ENCODE measurements around the gene GLRA3.
"Not testable (repeated sequence)": the region's sequence is repeated elsewhere in the genome, so short reads cannot be mapped to it uniquely, and the experiment has no call there.

The GLRA3 gene

GRCh38 chr4:174828845-174829701, at the start of gene GLRA3:
GLRA3 (minus strand) TSS chr4:174829247; CDS start chr4:174828811, 436 bp downstream.
- no peak for DNase-seq (ENCODE audit: low read depth in 2 of 2)

DNA sequence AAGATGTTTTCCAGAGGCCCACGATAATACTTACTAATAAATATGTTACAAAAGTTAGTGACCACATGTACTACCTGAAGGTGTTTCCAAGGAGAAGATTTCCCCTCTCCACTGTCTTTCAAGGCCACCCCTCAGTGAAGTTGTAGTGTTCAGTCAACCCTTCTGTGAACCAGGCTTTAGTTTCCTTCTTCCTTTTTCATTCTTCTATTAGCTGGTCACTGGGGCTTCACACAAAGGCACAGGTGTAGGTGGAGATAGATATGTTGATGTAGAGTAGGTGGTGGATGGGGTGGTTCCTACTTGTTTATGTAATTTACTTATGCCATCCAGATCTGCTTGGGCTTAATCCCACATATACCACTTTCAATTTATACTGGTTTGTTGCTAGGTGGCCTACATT, 45.9 kb upstream of the GLRA3 start:
- no peak for DNase-seq (ENCODE audit: low read depth in 2 of 2)

- DNase-seq (ENCODE audit: low read depth in 2 of 2): no peak
Measured at GRCh38 chr4:174873931-174874330, 44.9 kb upstream of the GLRA3 start.

DNA sequence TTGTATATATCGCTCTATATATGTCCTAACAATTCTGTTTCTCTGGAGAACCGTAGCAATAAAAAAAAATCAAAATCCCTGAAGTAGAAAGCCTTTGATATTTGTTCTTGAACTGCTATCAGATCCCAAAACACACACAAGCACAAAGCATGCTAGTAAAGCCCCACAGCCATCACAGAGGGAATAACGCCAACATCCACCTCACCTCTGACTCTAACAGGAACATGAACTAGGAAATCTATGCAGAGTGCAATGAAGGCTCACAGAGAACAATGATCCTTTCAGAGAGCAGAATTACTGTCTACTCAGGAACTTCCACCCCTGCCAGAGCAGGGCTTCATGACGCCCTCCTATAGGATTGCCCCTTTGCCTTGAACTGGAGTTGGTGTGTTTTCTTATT, 44.1 kb upstream of the GLRA3 start:
- DNase-seq (ENCODE audit: low read depth in 2 of 2): not testable (repeated sequence)

- DNase-seq (ENCODE audit: low read depth in 2 of 2): no peak
Measured at GRCh38 chr4:174871407-174871806, 42.4 kb upstream of the GLRA3 start.

- DNase-seq (ENCODE audit: low read depth in 2 of 2): no peak
Measured at GRCh38 chr4:174870311-174870710, 41.3 kb upstream of the GLRA3 start.

DNA sequence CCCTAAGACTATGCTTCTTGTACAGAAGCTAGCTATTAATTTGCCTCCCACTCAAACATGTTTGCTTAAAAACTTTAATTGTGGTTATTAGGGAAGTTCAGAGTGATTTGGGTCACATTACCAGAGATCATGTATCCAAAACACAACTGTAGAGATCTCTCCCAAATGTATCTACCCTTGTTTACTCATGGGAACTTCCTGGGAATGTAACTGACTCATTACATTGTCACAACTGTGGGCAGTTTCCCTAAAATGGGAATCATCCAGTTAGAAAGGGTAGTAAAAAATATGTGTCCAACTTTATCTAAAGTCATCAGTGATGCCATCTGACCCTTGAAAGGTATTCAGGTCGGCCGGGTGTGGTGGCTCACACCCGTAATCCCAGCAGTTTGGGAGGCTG, 40.3 kb upstream of the GLRA3 start:
- DNase-seq (ENCODE audit: low read depth in 2 of 2): no peak

GRCh38 chr4:174867903-174868302, 38.9 kb upstream of the GLRA3 start:
- no peak for DNase-seq (ENCODE audit: low read depth in 2 of 2)

DNA sequence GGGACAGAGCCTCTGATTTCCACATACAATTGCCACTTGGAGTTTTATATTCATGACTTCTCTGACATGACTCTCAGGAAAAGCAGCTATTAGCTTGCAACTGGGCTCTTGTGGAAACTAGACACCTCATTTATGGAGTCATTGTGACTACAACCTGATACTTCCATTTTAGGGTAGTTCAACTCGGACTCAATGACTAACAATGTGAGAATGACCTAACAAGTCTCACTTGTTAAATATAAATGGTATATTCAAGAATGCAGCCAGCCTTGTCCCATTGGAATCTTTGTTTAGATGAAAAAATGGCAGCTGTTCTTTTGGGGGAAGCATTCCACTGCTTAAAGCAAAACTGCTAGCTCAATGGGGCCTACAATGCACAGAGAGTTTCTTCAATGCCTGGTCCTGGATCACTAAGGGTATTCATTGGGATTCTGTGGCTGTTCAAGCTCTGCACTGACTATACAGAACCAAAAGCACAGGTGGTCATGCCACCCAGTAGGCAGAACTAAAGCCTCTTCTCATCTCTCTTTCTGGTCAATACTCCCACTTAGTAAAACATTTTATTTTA, 36.5 kb upstream of the GLRA3 start:
- DNase-seq (ENCODE audit: low read depth in 2 of 2): no peak

- DNase-seq (ENCODE audit: low read depth in 2 of 2): no peak
Measured at GRCh38 chr4:174864031-174864430, 35.0 kb upstream of the GLRA3 start.

DNA sequence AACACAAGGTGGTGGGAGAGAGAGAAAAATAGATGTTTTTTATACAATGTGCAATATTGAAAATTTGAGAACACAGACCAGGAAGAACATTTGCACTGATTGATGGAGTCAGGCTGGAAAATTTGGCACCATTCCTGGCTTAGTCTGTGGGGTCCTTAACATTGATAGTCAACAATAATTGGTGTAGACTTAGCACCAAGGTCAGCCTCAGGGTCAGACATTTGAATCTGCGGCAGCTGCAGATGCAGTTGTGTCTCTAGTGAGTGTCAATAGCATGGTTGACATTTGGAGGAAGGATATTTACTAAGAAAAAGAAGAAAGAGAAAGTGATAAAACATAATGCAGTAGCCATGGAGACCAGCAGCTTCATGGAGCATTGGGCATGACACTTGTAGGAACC, 31.5 kb upstream of the GLRA3 start:
- DNase-seq (ENCODE audit: low read depth in 2 of 2): no peak

DNA sequence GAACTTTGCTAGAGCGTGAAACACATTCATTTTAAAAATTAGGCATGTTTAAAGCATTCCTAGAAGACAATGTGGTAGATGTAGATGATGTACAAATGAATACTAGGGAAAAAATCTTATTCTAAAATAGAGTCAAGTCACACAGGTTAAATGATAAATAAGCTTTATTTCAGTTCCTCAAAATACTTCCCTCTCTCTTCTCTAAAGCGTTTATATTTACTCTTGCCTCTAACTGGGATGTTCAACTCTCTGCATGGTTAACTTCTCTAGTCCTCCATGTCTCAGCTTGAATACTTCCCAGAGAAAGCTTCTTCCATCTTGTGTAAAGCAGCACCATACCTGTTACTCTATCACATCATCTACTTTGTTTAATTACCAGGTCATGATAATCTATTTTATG, 30.9 kb upstream of the GLRA3 start:
- DNase-seq (ENCODE audit: low read depth in 2 of 2): no peak

DNA sequence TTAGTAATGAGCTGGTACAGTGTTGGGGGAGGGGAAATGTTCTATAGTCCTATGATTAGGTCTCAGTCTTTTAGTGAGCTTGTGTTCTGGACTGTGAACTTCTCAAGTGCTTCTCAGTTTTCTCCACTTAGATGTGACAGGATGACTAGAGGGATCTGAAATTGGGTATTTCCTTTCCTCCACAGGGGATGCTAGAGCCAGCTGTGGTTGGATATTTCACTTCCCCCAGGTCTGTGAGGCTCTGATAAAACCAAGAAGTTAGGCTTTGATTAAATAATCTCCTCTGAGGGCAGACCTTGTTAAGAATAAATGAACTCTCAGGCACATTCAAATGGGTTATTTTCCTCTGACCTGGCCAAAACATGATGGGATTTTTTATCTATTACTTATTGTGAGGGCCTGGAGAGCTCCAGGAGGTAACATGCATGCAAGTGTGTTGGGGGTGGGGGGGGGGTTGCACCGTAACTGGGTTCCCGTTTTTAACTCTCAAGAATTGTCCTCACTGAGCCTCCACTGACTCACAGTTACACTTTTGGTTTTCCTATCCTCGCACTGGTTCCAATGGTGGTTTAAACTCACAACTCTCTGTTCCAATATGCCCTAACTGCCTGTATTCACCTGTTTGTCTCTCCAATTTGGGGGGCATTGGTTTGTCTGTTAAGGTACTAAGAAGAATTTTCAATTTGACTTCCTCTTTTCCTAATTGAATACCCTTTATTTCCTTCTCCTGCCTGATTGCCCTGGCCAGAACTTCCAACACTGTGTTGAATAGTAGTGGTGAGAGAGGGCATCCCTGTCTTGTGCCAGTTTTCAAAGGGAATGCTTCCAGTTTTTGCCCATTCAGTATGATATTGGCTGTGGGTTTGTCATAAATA, 28.1 kb upstream of the GLRA3 start:
- no peak for DNase-seq (ENCODE audit: low read depth in 2 of 2)

GRCh38 chr4:174855050-174855449, 26.0 kb upstream of the GLRA3 start:
- DNase-seq (ENCODE audit: low read depth in 2 of 2): no peak

DNA sequence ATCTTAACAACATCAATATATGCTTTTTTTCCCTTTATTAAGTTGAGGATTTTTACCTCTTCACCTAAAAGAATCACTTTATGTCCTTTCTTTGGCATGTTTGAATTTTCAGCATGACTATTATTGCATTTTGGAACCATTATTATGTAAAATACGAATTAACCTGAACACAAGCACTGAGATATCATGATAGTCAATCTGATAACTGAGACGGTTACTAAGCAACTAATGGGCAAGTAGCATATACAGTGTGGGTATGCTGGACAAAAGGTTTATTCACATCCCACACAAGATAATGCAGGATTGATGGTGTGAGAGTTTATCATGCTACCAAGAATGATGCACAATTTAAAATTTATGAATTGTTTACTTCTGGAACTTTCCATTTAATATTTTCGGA, 24.6 kb upstream of the GLRA3 start:
- DNase-seq (ENCODE audit: low read depth in 2 of 2): no peak

DNA sequence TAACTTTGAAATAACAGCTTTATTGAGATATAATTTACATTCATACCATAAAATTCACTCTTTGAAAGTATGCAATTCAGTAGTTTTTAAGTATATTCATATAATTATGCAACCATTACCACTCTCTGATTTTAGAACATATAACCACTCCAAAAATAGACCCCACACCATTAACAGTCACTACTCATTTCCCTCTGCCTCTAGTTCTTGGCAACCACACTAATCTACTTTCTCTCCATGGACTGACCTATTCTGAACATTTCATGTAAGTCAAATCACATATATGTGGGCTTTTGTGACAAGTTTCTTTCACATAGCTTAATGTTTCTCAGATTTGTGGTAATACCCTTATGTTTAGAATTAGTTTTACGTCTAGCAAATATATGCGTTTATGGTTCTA, 19.5 kb upstream of the GLRA3 start:
- DNase-seq (ENCODE audit: low read depth in 2 of 2): no peak

DNA sequence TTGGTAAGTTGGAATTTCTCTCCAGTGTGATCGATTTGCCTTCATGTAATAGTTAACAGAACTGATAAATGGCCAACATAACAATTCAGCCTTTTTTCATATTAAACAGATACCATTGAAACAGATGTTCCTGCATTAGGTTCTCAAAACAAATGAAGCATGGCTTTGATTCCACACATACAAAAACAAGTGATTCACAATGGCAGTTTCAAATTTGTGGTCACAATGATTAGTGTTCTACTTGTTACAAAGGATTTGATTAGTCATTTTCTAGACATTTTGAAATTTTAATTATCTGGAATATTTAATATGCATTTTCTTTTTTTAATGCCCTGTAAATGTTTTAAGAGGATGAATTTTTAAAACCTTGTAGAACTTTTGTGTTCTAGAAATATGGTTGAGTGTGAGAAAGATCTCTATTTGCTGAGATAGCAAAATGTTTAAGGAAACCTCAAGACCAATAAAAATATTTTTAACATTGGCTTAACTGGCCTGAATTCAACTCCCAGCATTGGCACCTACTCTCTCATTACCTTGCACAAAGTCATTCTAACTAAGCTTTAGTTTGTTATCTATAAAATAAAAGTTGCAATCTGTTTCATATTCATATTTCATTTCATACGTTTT, 18.9 kb upstream of the GLRA3 start:
- no peak for DNase-seq (ENCODE audit: low read depth in 2 of 2)

- DNase-seq (ENCODE audit: low read depth in 2 of 2): no peak
Measured at GRCh38 chr4:174835536-174835935, 6.5 kb upstream of the GLRA3 start.

DNA sequence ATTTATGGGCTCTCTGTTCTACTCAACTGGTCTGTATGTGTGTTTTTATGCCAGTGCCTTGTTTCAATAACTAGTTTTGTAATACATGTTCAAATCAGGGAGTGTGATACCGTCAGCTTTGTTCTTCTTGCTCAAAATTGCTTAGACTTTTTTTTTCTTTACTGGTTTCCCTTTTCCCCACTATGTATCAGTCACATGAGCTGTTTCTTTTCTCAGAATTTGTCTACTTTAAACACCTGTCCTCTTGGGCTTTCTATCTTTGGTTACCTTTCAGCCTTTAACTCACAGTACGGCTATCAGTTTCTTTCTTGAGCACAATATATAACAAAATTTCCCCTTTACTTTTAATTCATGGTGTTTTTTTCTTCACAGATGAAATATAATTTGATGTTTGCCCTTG, 5.4 kb upstream of the GLRA3 start:
- no peak for DNase-seq (ENCODE audit: low read depth in 2 of 2)

DNA sequence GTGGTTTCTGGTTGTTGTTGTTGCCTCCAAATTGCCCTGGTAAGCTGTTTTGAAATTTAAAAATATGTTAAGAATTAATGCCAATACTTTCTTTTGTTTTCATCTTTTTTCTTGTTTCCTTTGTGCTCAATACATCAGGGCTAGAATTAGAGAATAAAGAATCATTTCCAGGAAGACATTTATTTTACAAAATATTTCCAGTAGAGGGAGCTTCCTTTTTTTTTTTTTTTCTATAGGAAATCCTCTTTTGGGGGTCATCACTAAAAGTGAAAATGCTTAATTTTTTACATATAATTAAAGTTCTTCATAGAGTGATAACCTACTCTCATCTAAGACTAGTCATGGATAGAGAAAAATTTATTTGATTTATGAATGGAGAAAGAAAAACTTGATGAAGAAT, 2.4 kb downstream of the GLRA3 start:
- no peak for DNase-seq (ENCODE audit: low read depth in 2 of 2)

- DNase-seq (ENCODE audit: low read depth in 2 of 2): no peak
Measured at GRCh38 chr4:174815282-174815681, 13.8 kb downstream of the GLRA3 start.

DNA sequence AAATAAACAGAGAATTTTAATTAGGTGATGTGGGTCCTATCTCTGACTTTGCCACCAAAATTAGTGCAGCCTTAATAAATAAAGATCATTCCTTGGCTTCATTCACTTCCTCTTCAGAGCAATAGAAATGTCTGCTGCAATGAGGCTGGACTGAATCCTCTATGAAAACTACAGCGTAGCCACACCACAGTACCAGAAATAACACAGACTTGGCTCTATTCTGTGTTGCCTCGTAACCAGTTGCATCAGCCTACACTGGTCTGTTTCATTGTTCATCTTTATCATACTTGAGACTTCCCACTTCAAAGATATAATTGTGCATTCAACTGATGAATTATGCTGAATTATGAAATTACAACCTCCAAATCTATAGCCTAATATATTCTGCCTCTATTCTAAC, 15.8 kb downstream of the GLRA3 start:
- no peak for DNase-seq (ENCODE audit: low read depth in 2 of 2)

Data from activated CD8-positive, alpha-beta memory T cell treated with anti-CD3 and anti-CD28 coated beads for 4 hours (primary cell).